BJ (cell line): ENCODE data around the gene TIMM10. TPM values are rescaled to one million over a fixed set of nuclear protein-coding genes. Genes with fewer than 3 reads are reported as not detected.
A peak's percentile ranks its signal among the peaks of the same experiment; 100 is the strongest.

Source experiments
- CTCF ChIA-PET: fragments of 350-600 bp; formaldehyde crosslinking; extraction: SDS; loops from one replicate; lab custom pipeline; 2021; ENCODE audit warnings: antibody characterized with exemption, inconsistent platforms; lab: Yijun Ruan, JAX
- POLR2A ChIA-PET: fragments of 300-600 bp; sonication (Branson Sonifier 250); formaldehyde crosslinking; extraction: SDS; loops from one replicate; lab custom pipeline; 2021; ENCODE audit warnings: antibody characterized with exemption; lab: Charles Lee
- DNase-seq: peaks from one replicate; pipeline ENCODE4 v3.0.0-alpha.2; 2011; ENCODE audit warnings: low read depth
- H3K27me3 ChIP-seq: 2 replicates; pipeline ENCODE4 v1.6.0; 2011; ENCODE audit warnings: low read length; ENCODE audit not compliant: control insufficient read depth, insufficient read depth
- H3K36me3 ChIP-seq: 2 replicates; pipeline ENCODE4 v1.5.1; 2011; ENCODE audit warnings: low read length; ENCODE audit not compliant: control insufficient read depth, insufficient read depth
- H3K4me3 ChIP-seq: 2 replicates; pipeline ENCODE4 v1.5.1; 2011; ENCODE audit warnings: low read depth, mild to moderate bottlenecking, control low read depth, low read length
- CTCF ChIP-seq: IDR thresholded peaks from 2 replicates; pipeline ENCODE4 v1.5.1; 2011; ENCODE audit warnings: low read depth, mild to moderate bottlenecking, control low read depth, inconsistent platforms, low read length, moderate library complexity; ENCODE audit not compliant: insufficient read depth
- polyA plus RNA-seq: library from polyadenylated mRNA; depleted of rRNA; stranded (reverse); fragments of >200 nt; gene quantifications from 2 replicates; pipeline ENCODE4 v1.2.3, GENCODE V29; 2011

Gene TIMM10
- polyA plus RNA-seq, 1 experiment = 90.5 TPM

GRCh38 chr11:57499413-57499982 is 31.1 kb downstream of the TIMM10 start:
- no peaks in the 10 kb centered on the region for H3K27me3 ChIP-seq
- H3K4me3 ChIP-seq = no peak overlapping the region
- ChIA-PET POLR2A (no interaction called here), CTCF (interaction anchor here (0.6 to 15.7 kb wide), 6 partner anchors 12 to 41 kb away, joined by 3 to 169 read pairs (median 4); partner anchors contain the start of gene SLC43A1)
- peaks cover 10% of the 10 kb centered on the region for H3K36me3 ChIP-seq
- peak; percentile 52 for DNase-seq
- TF ChIP-seq CTCF = no peak

- POLR2A ChIA-PET = no interaction called here
- no peak for TF ChIP-seq CTCF
Measured at GRCh38 chr11:57498540-57498939, 32.0 kb downstream of the TIMM10 start.

GRCh38 chr11:57497303-57498247 is 33.0 kb downstream of the TIMM10 start:
- ChIA-PET POLR2A (no interaction called here), CTCF (interaction anchor here (0.6 to 15.7 kb wide), 6 partner anchors 16 to 71 kb away, joined by 3 to 182 read pairs (median 3); partner anchors contain the start of gene TIMM10)
- no peaks in the 10 kb centered on the region for H3K27me3 ChIP-seq
- H3K4me3 ChIP-seq = no peak overlapping the region
- H3K36me3 ChIP-seq = peaks cover 14% of the 10 kb centered on the region
- TF ChIP-seq CTCF = no peak
- DNase-seq = no peak

More at GRCh38 chr11:57498540-57498939, 32.0 kb downstream of the TIMM10 start:
- CTCF ChIA-PET = interaction anchor here (1.2 to 15.7 kb wide), 3 partner anchors 17 to 40 kb away, joined by 3 to 182 read pairs (median 169); partner anchors contain the start of gene TIMM10
- Histone ChIP-seq H3K27me3 (no peaks in the 10 kb centered on the region), H3K4me3 (no peak overlapping the region), H3K36me3 (peaks cover 14% of the 10 kb centered on the region)
- no peak for DNase-seq

GRCh38 chr11:57496109-57496820 is 34.3 kb downstream of the TIMM10 start:
- TF ChIP-seq CTCF = no peak
- H3K4me3 ChIP-seq = no peak overlapping the region
- ChIA-PET POLR2A (no interaction called here), CTCF (interaction anchor here (0.7 to 15.7 kb wide), 5 partner anchors 15 to 145 kb away, joined by 3 to 182 read pairs (median 136); partner anchors contain the start of genes SLC43A1 and TIMM10)
- no peak for DNase-seq
- no peaks in the 10 kb centered on the region for H3K27me3 ChIP-seq
- H3K36me3 ChIP-seq = peaks cover 14% of the 10 kb centered on the region
